Measurements from ENCODE around the gene B3GAT1.

DNA sequence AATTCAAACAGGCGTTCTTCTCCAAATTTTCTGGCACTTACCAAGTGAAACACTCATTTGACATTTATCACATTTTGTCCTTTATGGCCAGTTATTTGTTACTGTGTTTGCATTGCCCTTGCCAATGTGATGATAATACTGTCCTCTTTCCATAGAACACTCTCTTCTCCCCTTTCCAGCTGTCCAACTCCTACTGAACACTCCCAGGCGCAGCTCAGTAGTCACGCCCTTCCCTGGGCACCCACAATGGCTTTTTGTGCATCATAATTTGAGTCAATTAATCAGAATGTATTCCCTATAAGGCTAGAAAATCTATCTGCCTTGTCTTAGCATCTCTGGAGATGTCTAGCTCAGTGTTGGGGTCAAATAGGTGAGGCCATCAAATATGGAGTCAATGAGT is 21.2 kb upstream of the B3GAT1 start:
- TF ChIP-seq, protein P1, sequence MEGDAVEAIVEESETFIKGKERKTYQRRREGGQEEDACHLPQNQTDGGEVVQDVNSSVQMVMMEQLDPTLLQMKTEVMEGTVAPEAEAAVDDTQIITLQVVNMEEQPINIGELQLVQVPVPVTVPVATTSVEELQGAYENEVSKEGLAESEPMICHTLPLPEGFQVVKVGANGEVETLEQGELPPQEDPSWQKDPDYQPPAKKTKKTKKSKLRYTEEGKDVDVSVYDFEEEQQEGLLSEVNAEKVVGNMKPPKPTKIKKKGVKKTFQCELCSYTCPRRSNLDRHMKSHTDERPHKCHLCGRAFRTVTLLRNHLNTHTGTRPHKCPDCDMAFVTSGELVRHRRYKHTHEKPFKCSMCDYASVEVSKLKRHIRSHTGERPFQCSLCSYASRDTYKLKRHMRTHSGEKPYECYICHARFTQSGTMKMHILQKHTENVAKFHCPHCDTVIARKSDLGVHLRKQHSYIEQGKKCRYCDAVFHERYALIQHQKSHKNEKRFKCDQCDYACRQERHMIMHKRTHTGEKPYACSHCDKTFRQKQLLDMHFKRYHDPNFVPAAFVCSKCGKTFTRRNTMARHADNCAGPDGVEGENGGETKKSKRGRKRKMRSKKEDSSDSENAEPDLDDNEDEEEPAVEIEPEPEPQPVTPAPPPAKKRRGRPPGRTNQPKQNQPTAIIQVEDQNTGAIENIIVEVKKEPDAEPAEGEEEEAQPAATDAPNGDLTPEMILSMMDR (IDR thresholded peaks at IDR 0.05; ENCODE audit: insufficient read depth, low read length) = no peak
- TF ChIP-seq, protein P2, sequence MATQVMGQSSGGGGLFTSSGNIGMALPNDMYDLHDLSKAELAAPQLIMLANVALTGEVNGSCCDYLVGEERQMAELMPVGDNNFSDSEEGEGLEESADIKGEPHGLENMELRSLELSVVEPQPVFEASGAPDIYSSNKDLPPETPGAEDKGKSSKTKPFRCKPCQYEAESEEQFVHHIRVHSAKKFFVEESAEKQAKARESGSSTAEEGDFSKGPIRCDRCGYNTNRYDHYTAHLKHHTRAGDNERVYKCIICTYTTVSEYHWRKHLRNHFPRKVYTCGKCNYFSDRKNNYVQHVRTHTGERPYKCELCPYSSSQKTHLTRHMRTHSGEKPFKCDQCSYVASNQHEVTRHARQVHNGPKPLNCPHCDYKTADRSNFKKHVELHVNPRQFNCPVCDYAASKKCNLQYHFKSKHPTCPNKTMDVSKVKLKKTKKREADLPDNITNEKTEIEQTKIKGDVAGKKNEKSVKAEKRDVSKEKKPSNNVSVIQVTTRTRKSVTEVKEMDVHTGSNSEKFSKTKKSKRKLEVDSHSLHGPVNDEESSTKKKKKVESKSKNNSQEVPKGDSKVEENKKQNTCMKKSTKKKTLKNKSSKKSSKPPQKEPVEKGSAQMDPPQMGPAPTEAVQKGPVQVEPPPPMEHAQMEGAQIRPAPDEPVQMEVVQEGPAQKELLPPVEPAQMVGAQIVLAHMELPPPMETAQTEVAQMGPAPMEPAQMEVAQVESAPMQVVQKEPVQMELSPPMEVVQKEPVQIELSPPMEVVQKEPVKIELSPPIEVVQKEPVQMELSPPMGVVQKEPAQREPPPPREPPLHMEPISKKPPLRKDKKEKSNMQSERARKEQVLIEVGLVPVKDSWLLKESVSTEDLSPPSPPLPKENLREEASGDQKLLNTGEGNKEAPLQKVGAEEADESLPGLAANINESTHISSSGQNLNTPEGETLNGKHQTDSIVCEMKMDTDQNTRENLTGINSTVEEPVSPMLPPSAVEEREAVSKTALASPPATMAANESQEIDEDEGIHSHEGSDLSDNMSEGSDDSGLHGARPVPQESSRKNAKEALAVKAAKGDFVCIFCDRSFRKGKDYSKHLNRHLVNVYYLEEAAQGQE (IDR thresholded peaks at IDR 0.05; ENCODE audit: insufficient replicate concordance, low read depth) = no peak
- TF ChIP-seq GABPA (IDR thresholded peaks at IDR 0.05; ENCODE audit: low read depth) = no peak
- TF ChIP-seq POLR2AphosphoS5 (IDR thresholded peaks at IDR 0.05; ENCODE audit: low read depth) = no peak
- no peak for TF ChIP-seq SPI1 (IDR thresholded peaks at IDR 0.05; ENCODE audit: borderline replicate concordance, low read depth)

All from HL-60 (cell line).